SU-DHL-6 (cell line): ENCODE results near the gene PCYT2.

Source experiments
- EZH2phosphoT487 ChIP-seq: fragments of 200-600 bp; sonication (generic), shearing (Covaris generic); conservative IDR thresholded peaks from 2 replicates; pipeline ENCODE4 v1.6.1; 2018; ENCODE audit warnings: mild to moderate bottlenecking, antibody characterized with exemption, low read length, moderate library complexity, mixed read lengths
- TF ChIP-seq, protein P1 (sequence below): fragments of 200-600 bp; sonication (generic); IDR thresholded peaks from one replicate; pipeline ENCODE4 v1.5.1; 2017; ENCODE audit warnings: antibody characterized with exemption, mild to moderate bottlenecking, low read length, moderate library complexity; ENCODE audit not compliant: insufficient read depth, poor library complexity, severe bottlenecking

- TF ChIP-seq, protein P1, sequence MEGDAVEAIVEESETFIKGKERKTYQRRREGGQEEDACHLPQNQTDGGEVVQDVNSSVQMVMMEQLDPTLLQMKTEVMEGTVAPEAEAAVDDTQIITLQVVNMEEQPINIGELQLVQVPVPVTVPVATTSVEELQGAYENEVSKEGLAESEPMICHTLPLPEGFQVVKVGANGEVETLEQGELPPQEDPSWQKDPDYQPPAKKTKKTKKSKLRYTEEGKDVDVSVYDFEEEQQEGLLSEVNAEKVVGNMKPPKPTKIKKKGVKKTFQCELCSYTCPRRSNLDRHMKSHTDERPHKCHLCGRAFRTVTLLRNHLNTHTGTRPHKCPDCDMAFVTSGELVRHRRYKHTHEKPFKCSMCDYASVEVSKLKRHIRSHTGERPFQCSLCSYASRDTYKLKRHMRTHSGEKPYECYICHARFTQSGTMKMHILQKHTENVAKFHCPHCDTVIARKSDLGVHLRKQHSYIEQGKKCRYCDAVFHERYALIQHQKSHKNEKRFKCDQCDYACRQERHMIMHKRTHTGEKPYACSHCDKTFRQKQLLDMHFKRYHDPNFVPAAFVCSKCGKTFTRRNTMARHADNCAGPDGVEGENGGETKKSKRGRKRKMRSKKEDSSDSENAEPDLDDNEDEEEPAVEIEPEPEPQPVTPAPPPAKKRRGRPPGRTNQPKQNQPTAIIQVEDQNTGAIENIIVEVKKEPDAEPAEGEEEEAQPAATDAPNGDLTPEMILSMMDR: no peak
- TF ChIP-seq EZH2phosphoT487: no peak
Observed at GRCh38 chr17:81959362-81960129, 48.3 kb upstream of the PCYT2 start.
